Mesenchymal stem cell (in vitro differentiated cells and primary cell): ENCODE measurements around the gene TNRC6A.
"Not testable (repeated sequence)": the region's sequence is repeated elsewhere in the genome, so short reads cannot be mapped to it uniquely, and the experiment has no call there.

Source experiments
- DNase-seq: peaks from one replicate; pipeline ENCODE4 v3.0.0-alpha.2; 2013
- H2AFZ ChIP-seq: one replicate; pipeline ENCODE4 v1.6.1; 2013; ENCODE audit warnings: low read depth, mild to moderate bottlenecking, control low read depth, inconsistent platforms, low read length, moderate library complexity
- H2AK5ac ChIP-seq: 2 replicates; pipeline ENCODE4 v1.6.1; 2013; ENCODE audit warnings: low read length, moderate library complexity, mild to moderate bottlenecking, inconsistent platforms; ENCODE audit not compliant: severe bottlenecking
- H2BK120ac ChIP-seq: one replicate; pipeline ENCODE4 v1.6.1; 2013; ENCODE audit warnings: low read depth, mild to moderate bottlenecking, inconsistent platforms, low read length, moderate library complexity
- H2BK12ac ChIP-seq, 2 experiments: one replicate each; pipeline ENCODE4 v1.6.1; 2013; ENCODE audit warnings: inconsistent platforms in 2 of 2, low read length in 2 of 2, mild to moderate bottlenecking in 2 of 2, moderate library complexity in 2 of 2, control low read depth in 1 of 2
- H2BK15ac ChIP-seq: one replicate; pipeline ENCODE4 v1.6.1; 2013; ENCODE audit warnings: mild to moderate bottlenecking, low read depth, inconsistent platforms; ENCODE audit not compliant: poor library complexity, severe bottlenecking
- H2BK5ac ChIP-seq: 2 replicates; pipeline ENCODE4 v1.6.1; 2013; ENCODE audit warnings: low read depth, mild to moderate bottlenecking, low read length, control low read depth, inconsistent platforms; ENCODE audit not compliant: poor library complexity, severe bottlenecking
- H3K14ac ChIP-seq, 2 experiments: one replicate each; pipeline ENCODE4 v1.6.1; 2013; ENCODE audit warnings: inconsistent platforms in 2 of 2, low read length in 2 of 2, control low read depth in 1 of 2, mild to moderate bottlenecking in 1 of 2, moderate library complexity in 1 of 2
- H3K18ac ChIP-seq, 2 experiments: one replicate each; pipeline ENCODE4 v1.6.1; 2013; ENCODE audit warnings: inconsistent platforms in 2 of 2, low read length in 2 of 2, control low read depth in 1 of 2, low read depth in 1 of 2, mild to moderate bottlenecking in 1 of 2
- H3K23ac ChIP-seq, 2 experiments: one replicate each; pipeline ENCODE4 v1.6.1; 2013; ENCODE audit warnings: inconsistent platforms in 2 of 2, low read length in 2 of 2, mild to moderate bottlenecking in 2 of 2, moderate library complexity in 2 of 2, control low read depth in 1 of 2
- H3K27ac ChIP-seq: 2 replicates; pipeline ENCODE4 v1.5.1; 2013; ENCODE audit warnings: mild to moderate bottlenecking, moderate library complexity, low read length, control low read depth, inconsistent platforms; ENCODE audit not compliant: poor library complexity, severe bottlenecking
- H3K27me3 ChIP-seq, 2 experiments: 2 replicates each; pipeline versions ENCODE4 v1.6.1 to v1.7.0; 2013; ENCODE audit warnings: low read length in 2 of 2, mild to moderate bottlenecking in 2 of 2, moderate library complexity in 2 of 2, control low read depth in 1 of 2, inconsistent platforms in 1 of 2; ENCODE audit not compliant: control insufficient read depth in 1 of 2, insufficient read depth in 1 of 2
- H3K36me3 ChIP-seq, 2 experiments: 2 replicates each; pipeline versions ENCODE4 v1.6.1 to v1.7.0; 2013; ENCODE audit warnings: low read length in 2 of 2, control low read depth in 1 of 2, inconsistent platforms in 1 of 2, low read depth in 1 of 2, mild to moderate bottlenecking in 1 of 2; ENCODE audit not compliant: insufficient read depth in 2 of 2, control insufficient read depth in 1 of 2
- H3K4ac ChIP-seq, 2 experiments: one replicate each; pipeline ENCODE4 v1.6.1; 2013; ENCODE audit warnings: inconsistent platforms in 2 of 2, low read length in 2 of 2, mild to moderate bottlenecking in 2 of 2, moderate library complexity in 2 of 2, control low read depth in 1 of 2, low read depth in 1 of 2
- H3K4me1 ChIP-seq: 2 replicates; pipeline ENCODE4 v1.6.1; 2013; ENCODE audit warnings: low read depth, low read length, control low read depth; ENCODE audit not compliant: control insufficient read depth, insufficient read depth
- H3K4me2 ChIP-seq: 2 replicates; pipeline ENCODE4 v1.6.1; 2013; ENCODE audit warnings: low read length, mild to moderate bottlenecking, inconsistent platforms; ENCODE audit not compliant: poor library complexity, severe bottlenecking
- H3K4me3 ChIP-seq, 2 experiments: 2 replicates each; pipeline versions ENCODE4 v1.5.1 to v1.7.0; 2013; ENCODE audit warnings: low read length in 2 of 2, mild to moderate bottlenecking in 2 of 2, control low read depth in 1 of 2, low read depth in 1 of 2; ENCODE audit not compliant: insufficient read depth in 1 of 2
- H3K79me1 ChIP-seq: replicated peaks from 2 replicates; pipeline ENCODE4 v1.6.1; 2013; ENCODE audit warnings: mild to moderate bottlenecking, control low read depth, low read length, inconsistent platforms; ENCODE audit not compliant: poor library complexity, severe bottlenecking
- H3K9ac ChIP-seq: 2 replicates; pipeline ENCODE4 v1.7.0; 2013; ENCODE audit warnings: mild to moderate bottlenecking, low read length, moderate library complexity
- H3K9me3 ChIP-seq: 2 replicates; pipeline ENCODE4 v1.7.0; 2013; ENCODE audit warnings: mild to moderate bottlenecking, low read length; ENCODE audit not compliant: control insufficient read depth
- H4K8ac ChIP-seq: one replicate; pipeline ENCODE4 v1.6.1; 2013; ENCODE audit warnings: inconsistent platforms, mild to moderate bottlenecking, low read length, moderate library complexity
- H4K91ac ChIP-seq: one replicate; pipeline ENCODE4 v1.6.1; 2013; ENCODE audit warnings: mild to moderate bottlenecking, low read length, inconsistent platforms
- WGBS: methylation state at CpG from one replicate; pipeline ENCODE4 v1.1.7; 2013; ENCODE audit warnings: mixed read lengths; 5-methylcytosine and 5-hydroxymethylcytosine counted together

Gene TNRC6A

DNA sequence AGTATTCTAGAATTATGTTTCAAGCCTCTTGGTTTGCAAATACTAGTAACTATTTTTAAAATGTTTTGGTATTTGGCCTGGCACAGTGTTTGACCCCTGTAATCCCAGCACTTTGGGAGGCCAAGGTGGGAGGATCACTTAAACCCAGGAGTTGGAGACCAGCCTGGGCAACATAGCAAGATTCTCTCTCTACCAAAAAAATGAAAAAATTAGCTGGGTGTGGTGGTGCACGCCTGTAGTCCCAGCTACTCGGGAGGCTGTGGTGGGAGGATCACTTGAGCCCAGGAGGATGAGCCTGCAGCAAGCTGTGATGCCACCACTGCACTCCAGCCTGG lies 115.5 kb downstream of the TNRC6A start:
- H2BK15ac ChIP-seq, H2BK12ac ChIP-seq, H2AK5ac ChIP-seq, H3K14ac ChIP-seq, H3K18ac ChIP-seq, H3K4ac ChIP-seq, DNase-seq, H3K79me1 ChIP-seq, H3K27ac ChIP-seq, H3K27me3 ChIP-seq, H2BK5ac ChIP-seq, H4K8ac ChIP-seq, H3K4me2 ChIP-seq, H3K4me3 ChIP-seq, H2BK120ac ChIP-seq, H3K23ac ChIP-seq, H3K9ac ChIP-seq, H3K9me3 ChIP-seq, H4K91ac ChIP-seq, H2AFZ ChIP-seq, H3K36me3 ChIP-seq: not testable (repeated sequence)
- H3K4me1 ChIP-seq = peaks cover 14% of the 10 kb centered on the region
- WGBS = 98% methylated on average over 2 of the region's 2 CpGs

DNA sequence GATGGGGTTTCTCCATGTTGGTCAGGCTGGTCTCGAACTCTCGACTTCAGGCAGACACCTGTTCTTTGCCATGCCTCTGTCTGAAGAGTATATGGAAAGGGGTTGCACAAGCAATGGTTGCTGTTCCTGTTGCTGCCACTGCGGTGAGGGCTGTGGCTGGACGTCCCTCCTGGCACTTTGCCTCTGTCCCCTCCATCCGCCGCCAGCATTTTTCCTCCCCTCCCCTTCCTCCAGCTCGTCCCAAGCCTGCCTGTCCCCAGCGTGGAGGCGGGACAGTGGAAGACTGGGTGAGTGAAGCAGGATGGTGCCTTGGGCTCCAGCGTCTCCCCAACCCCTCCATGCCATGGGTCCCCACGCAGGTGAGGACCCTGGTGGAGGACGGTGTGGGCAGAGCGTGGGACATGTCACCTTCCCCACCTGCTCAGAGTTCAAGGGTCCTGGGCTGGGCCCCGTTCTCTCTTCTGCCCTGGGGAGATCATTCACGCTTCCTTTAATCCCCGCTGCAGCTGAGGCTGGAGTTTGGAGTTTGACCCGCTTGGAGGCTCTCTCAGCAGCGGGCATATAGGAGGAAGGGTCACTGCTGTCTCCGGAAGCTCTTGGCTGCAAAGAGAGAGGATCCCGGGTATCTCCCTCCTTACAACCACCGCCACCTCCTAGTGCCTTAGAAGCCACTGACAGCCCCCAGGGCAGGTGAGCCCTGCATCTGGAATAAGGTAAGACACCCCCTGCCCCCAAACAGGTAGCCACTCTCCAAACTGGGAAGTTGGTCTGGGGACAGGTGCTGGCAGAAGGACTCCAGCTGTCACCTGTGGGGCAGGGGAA lies 116.5 kb downstream of the TNRC6A start, which contains the start of gene SLC5A11:
TSS of gene SLC5A11 (plus strand) at position 238 of the 822 bp plus-strand sequence. CDS start 12,681 bp downstream, outside the sequence.
- Histone ChIP-seq H2AK5ac (no peak within 1 kb of the TSS), H2BK120ac (no peak within 1 kb of the TSS), H3K23ac (no peak within 1 kb of the TSS), H3K14ac (no peak within 1 kb of the TSS), H3K36me3 (no peaks in the 10 kb centered on the region), H3K4me2 (no peak within 1 kb of the TSS), H4K91ac (no peak within 1 kb of the TSS), H3K4me1 (peaks cover 15% of the 10 kb centered on the region), H3K18ac (no peak within 1 kb of the TSS), H3K4me3 (no peak within 1 kb of the TSS), H3K27ac (no peak within 1 kb of the TSS), H3K9ac (no peak within 1 kb of the TSS), H2BK15ac (no peak within 1 kb of the TSS), H2AFZ (no peak within 1 kb of the TSS), H3K79me1 (no peaks in the 10 kb centered on the region), H3K27me3 (no peaks in the 10 kb centered on the region), H4K8ac (no peak within 1 kb of the TSS), H2BK5ac (no peak within 1 kb of the TSS), H3K9me3 (no peaks in the 10 kb centered on the region), H3K4ac (no peak within 1 kb of the TSS), H2BK12ac (no peak within 1 kb of the TSS)
- WGBS = 94% methylated on average over 18 of the region's 21 CpGs
- DNase-seq = no peak

DNA sequence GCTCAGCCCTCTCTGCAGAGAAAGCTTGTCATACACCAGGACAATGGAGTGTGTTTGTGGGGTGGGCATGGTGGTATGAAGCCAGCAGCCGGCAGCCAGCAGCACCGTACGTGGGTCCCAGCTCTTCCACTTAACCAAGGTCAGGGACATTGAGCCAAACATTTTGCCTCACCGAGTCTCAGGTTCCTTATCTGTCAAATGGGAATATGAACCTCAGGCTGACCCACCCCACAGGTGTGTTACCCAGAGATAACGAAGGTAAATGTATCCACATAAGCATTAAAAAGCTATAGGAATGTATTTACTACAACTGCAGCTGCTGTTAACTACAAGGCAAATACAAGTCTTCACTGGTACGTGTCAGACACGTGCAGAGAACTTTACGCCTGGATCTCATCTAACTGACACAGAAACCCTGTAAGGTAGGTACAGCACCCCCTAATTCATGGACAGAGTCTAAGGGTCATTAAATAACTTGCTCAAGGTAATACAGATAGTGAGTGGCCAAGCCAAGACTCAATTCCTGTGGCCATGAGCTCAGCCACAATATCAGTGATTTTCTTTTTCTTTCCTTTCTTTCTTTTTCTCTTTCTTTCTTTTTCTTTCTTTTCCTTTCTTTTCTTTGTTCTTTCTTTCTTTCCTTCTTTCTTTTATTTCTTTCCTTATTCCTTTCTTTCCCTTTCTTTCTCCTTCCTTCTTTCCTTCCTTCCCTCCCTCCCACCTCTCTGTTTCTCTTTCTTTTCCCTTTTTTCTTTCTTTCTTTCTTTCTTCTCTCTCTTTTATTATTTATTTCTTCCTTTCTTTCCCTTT lies 117.3 kb downstream of the TNRC6A start:
- 91% methylated on average over 7 of the region's 8 CpGs for WGBS
- H3K23ac ChIP-seq = no peak overlapping the region
- H2AK5ac ChIP-seq = no peak overlapping the region
- no peak overlapping the region for H2BK5ac ChIP-seq
- no peaks in the 10 kb centered on the region for H3K36me3 ChIP-seq
- H3K9me3 ChIP-seq = no peaks in the 10 kb centered on the region
- no peak overlapping the region for H3K4ac ChIP-seq
- no peak overlapping the region for H3K18ac ChIP-seq
- no peak overlapping the region for H2BK12ac ChIP-seq
- no peak overlapping the region for H3K9ac ChIP-seq
- no peak overlapping the region for H2AFZ ChIP-seq
- no peak overlapping the region for H4K91ac ChIP-seq
- H3K14ac ChIP-seq = no peak overlapping the region
- H4K8ac ChIP-seq = no peak overlapping the region
- no peaks in the 10 kb centered on the region for H3K27me3 ChIP-seq
- H3K4me1 ChIP-seq = peaks cover 15% of the 10 kb centered on the region
- no peaks in the 10 kb centered on the region for H3K79me1 ChIP-seq
- H3K4me2 ChIP-seq = no peak overlapping the region
- H2BK15ac ChIP-seq = no peak overlapping the region
- DNase-seq = no peak
- H3K4me3 ChIP-seq = no peak overlapping the region
- H2BK120ac ChIP-seq = no peak overlapping the region
- no peak overlapping the region for H3K27ac ChIP-seq

DNA sequence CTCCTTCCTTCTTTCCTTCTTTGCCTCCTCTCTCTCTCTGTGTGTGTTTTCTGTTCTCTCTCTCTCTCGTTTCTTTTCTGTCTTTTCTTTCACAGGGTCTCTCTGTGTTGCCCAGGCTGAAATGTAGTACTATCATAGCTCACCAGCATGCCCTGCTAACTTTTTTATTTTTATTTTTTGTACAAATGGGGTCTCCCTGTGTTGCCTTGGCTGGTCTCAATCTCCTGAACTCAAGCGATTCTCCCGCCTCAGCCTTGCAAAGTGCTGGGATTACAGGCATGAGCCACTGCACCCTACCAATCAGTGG lies 117.9 kb downstream of the TNRC6A start:
- H2BK12ac ChIP-seq = no peak overlapping the region
- no peak overlapping the region for H4K91ac ChIP-seq
- WGBS = 97% methylated on average over 3 of the region's 3 CpGs
- H3K4me3 ChIP-seq = no peak overlapping the region
- H3K9me3 ChIP-seq = no peaks in the 10 kb centered on the region
- no peak overlapping the region for H3K14ac ChIP-seq
- DNase-seq = no peak
- no peak overlapping the region for H3K27ac ChIP-seq
- no peak overlapping the region for H2BK120ac ChIP-seq
- no peak overlapping the region for H4K8ac ChIP-seq
- H3K9ac ChIP-seq = no peak overlapping the region
- H2AK5ac ChIP-seq = no peak overlapping the region
- H3K4me1 ChIP-seq = peaks cover 15% of the 10 kb centered on the region
- no peaks in the 10 kb centered on the region for H3K36me3 ChIP-seq
- H3K4me2 ChIP-seq = no peak overlapping the region
- H3K4ac ChIP-seq = no peak overlapping the region
- no peak overlapping the region for H3K23ac ChIP-seq
- H3K18ac ChIP-seq = no peak overlapping the region
- H2BK5ac ChIP-seq = no peak overlapping the region
- no peaks in the 10 kb centered on the region for H3K27me3 ChIP-seq
- no peaks in the 10 kb centered on the region for H3K79me1 ChIP-seq
- no peak overlapping the region for H2BK15ac ChIP-seq
- no peak overlapping the region for H2AFZ ChIP-seq
